SK-N-SH (cell line): ENCODE data around the gene ENTPD7. TPM values are rescaled to one million over a fixed set of nuclear protein-coding genes. Genes with fewer than 3 reads are reported as not detected.

Experiments used
- CHD2 ChIP-seq: fragments of 150-350 bp; IDR thresholded peaks from 2 replicates; pipeline ENCODE4 v1.6.1; 2018; ENCODE audit warnings: low read length; ENCODE audit not compliant: partially characterized antibody
- EP300 ChIP-seq, 2 experiments: IDR thresholded peaks; 2 replicates each; pipeline versions ENCODE4 v1.4.0 to v1.6.1; 2012; ENCODE audit warnings: borderline replicate concordance in 1 of 2, low read depth in 1 of 2, low read length in 1 of 2
- EZH2phosphoT487 ChIP-seq: fragments of 200-600 bp; sonication (generic); IDR thresholded peaks from 2 replicates; pipeline ENCODE4 v1.6.1; 2017; ENCODE audit warnings: low read depth, mixed run types, mild to moderate bottlenecking, antibody characterized with exemption, moderate library complexity, borderline replicate concordance
- FOSL2 ChIP-seq: IDR thresholded peaks from 2 replicates; pipeline ENCODE4 v1.4.0; 2012; ENCODE audit warnings: low read depth, mild to moderate bottlenecking, moderate library complexity, borderline replicate concordance
- GABPA ChIP-seq: IDR thresholded peaks from 2 replicates; pipeline ENCODE4 v1.4.0; 2012; ENCODE audit warnings: low read depth, mild to moderate bottlenecking
- JUND ChIP-seq: IDR thresholded peaks from 2 replicates; pipeline ENCODE4 v1.4.0; 2012
- MEF2A ChIP-seq: IDR thresholded peaks from 2 replicates; pipeline ENCODE4 v1.4.0; 2012; ENCODE audit warnings: low read depth, borderline replicate concordance
- NFIC ChIP-seq: IDR thresholded peaks from 2 replicates; pipeline ENCODE4 v1.4.0; 2012; ENCODE audit warnings: borderline replicate concordance
- POLR2AphosphoS5 ChIP-seq: IDR thresholded peaks from 2 replicates; pipeline ENCODE4 v1.6.1; 2012; ENCODE audit warnings: low read depth, low read length
- RAD21 ChIP-seq: IDR thresholded peaks from 2 replicates; pipeline ENCODE4 v1.6.1; 2012; ENCODE audit warnings: mild to moderate bottlenecking, low read length
- RCOR1 ChIP-seq: fragments of 150-350 bp; IDR thresholded peaks from 2 replicates; pipeline ENCODE4 v1.6.1; 2017; ENCODE audit warnings: antibody characterized with exemption, low read length
- RXRA ChIP-seq: IDR thresholded peaks from 2 replicates; pipeline ENCODE4 v1.4.0; 2012; ENCODE audit warnings: low read depth, mild to moderate bottlenecking, borderline replicate concordance
- SIN3A ChIP-seq: IDR thresholded peaks from 2 replicates; pipeline ENCODE4 v1.6.1; 2012; ENCODE audit warnings: low read depth, mild to moderate bottlenecking, low read length, moderate library complexity, borderline replicate concordance
- SMC3 ChIP-seq: IDR thresholded peaks from 2 replicates; pipeline ENCODE4 v1.6.1; 2012; ENCODE audit warnings: low read depth, low read length, improper control_type of control experiment
- TAF1 ChIP-seq: IDR thresholded peaks from 2 replicates; pipeline ENCODE4 v1.6.1; 2012; ENCODE audit warnings: low read depth, mild to moderate bottlenecking, low read length, moderate library complexity, borderline replicate concordance
- TEAD4 ChIP-seq: IDR thresholded peaks from 2 replicates; pipeline ENCODE4 v1.4.0; 2012; ENCODE audit warnings: mild to moderate bottlenecking, borderline replicate concordance; ENCODE audit not compliant: insufficient read depth
- polyA plus RNA-seq, 3 experiments: library from polyadenylated mRNA; depleted of rRNA; stranded (reverse); fragments of >200 nt; gene quantifications; 2 replicates each; pipeline ENCODE4 v1.2.3, GENCODE V29; 2012
- TF ChIP-seq, protein P1 (sequence below): IDR thresholded peaks from 2 replicates; pipeline ENCODE4; 2012
- TF ChIP-seq, protein P2 (sequence below): IDR thresholded peaks from 2 replicates; pipeline ENCODE4 v1.4.0; 2012; ENCODE audit warnings: low read depth, borderline replicate concordance
- TF ChIP-seq, protein P3 (sequence below): fragments of 150-350 bp; IDR thresholded peaks from 2 replicates; pipeline ENCODE4 v1.6.1; 2016; ENCODE audit warnings: mild to moderate bottlenecking, low read depth, low read length
- TF ChIP-seq, protein P4 (sequence below): fragments of 150-350 bp; IDR thresholded peaks from 2 replicates; pipeline ENCODE4 v1.6.1; 2017; ENCODE audit warnings: antibody characterized with exemption, low read length, low read depth, borderline replicate concordance
- TF ChIP-seq, protein P5 (sequence below): IDR thresholded peaks from 2 replicates; pipeline ENCODE4 v1.6.1; 2012; ENCODE audit warnings: mild to moderate bottlenecking, low read depth, low read length, moderate library complexity
- TF ChIP-seq, protein P6 (sequence below): IDR thresholded peaks from 2 replicates; pipeline ENCODE4 v1.4.0; 2012; ENCODE audit warnings: low read depth

The ENTPD7 gene
- polyA plus RNA-seq, 1 of the 3 experiments (the other 2 are of a cell fraction): 3.9 TPM

DNA sequence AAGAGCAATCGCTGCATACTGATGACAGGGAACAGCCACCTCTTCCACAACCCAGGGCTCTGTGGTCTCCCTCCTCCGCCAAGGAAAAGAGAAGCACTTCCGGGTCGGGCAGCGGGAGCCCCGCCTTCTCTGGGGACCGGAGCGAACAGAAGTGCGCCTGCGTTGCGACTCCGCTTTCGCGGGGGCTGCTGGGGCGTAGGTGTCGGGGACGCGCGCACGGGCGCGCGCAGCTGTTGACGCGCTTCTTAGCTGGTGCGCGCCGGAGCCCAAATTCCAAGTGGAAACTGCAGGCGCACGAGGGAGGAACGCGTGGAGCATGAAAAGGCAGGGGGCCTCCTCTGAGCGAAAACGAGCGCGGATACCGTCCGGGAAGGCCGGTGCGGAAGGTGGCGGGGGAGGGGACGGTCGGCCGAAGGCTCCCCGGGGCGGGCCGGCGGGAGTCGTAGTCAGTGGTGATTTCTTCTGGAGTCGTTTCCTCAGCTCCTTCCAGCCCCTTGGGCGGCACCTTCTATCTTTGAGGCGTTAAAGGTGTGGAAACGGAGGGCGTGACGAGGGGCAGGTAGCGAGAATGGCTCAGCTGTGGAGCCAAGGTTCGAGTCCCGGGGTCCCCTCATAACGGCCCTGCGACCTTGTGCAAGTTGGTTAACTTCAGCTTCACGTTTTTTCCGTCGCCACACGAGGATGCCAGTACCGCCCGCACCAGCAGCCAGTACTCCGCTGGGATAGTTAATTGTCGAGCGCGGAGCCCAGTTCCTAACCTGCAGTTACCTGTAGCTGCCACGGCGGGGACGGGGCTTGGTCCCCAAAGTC is 72.9 kb downstream of the ENTPD7 start, which contains the start of the genes COX15 and CUTC (continued):
- TF ChIP-seq, protein P1, sequence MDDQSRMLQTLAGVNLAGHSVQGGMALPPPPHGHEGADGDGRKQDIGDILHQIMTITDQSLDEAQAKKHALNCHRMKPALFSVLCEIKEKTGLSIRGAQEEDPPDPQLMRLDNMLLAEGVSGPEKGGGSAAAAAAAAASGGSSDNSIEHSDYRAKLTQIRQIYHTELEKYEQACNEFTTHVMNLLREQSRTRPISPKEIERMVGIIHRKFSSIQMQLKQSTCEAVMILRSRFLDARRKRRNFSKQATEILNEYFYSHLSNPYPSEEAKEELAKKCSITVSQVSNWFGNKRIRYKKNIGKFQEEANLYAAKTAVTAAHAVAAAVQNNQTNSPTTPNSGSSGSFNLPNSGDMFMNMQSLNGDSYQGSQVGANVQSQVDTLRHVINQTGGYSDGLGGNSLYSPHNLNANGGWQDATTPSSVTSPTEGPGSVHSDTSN: no peak; the same call in 1 of the 2 replicates
- TF ChIP-seq RXRA (no peak), SMC3 (peak; percentile 27; the same call in 1 of the 2 replicates), POLR2AphosphoS5 (peak; percentile 97), FOSL2 (no peak), MEF2A (no peak), EP300 (IDR thresholded peaks at IDR 0.05; ENCODE audit: borderline replicate concordance in 1 of 2, low read depth in 1 of 2, low read length in 1 of 2) (no peak), GABPA (peak; percentile 87), EZH2phosphoT487 (no peak), JUND (no peak), SIN3A (peak; percentile 56), RAD21 (0 out of 2 replicates have a peak, but pooled peaks have one; percentile 5), TAF1 (peak; percentile 83), RCOR1 (no peak), CHD2 (peak; percentile 73), TEAD4 (no peak), NFIC (no peak)
- TF ChIP-seq, protein P2, sequence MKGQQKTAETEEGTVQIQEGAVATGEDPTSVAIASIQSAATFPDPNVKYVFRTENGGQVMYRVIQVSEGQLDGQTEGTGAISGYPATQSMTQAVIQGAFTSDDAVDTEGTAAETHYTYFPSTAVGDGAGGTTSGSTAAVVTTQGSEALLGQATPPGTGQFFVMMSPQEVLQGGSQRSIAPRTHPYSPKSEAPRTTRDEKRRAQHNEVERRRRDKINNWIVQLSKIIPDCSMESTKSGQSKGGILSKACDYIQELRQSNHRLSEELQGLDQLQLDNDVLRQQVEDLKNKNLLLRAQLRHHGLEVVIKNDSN: no peak
- TF ChIP-seq, protein P3, sequence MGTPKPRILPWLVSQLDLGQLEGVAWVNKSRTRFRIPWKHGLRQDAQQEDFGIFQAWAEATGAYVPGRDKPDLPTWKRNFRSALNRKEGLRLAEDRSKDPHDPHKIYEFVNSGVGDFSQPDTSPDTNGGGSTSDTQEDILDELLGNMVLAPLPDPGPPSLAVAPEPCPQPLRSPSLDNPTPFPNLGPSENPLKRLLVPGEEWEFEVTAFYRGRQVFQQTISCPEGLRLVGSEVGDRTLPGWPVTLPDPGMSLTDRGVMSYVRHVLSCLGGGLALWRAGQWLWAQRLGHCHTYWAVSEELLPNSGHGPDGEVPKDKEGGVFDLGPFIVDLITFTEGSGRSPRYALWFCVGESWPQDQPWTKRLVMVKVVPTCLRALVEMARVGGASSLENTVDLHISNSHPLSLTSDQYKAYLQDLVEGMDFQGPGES: no peak
- TF ChIP-seq, protein P4, sequence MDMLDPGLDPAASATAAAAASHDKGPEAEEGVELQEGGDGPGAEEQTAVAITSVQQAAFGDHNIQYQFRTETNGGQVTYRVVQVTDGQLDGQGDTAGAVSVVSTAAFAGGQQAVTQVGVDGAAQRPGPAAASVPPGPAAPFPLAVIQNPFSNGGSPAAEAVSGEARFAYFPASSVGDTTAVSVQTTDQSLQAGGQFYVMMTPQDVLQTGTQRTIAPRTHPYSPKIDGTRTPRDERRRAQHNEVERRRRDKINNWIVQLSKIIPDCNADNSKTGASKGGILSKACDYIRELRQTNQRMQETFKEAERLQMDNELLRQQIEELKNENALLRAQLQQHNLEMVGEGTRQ: no peak
- TF ChIP-seq, protein P5, sequence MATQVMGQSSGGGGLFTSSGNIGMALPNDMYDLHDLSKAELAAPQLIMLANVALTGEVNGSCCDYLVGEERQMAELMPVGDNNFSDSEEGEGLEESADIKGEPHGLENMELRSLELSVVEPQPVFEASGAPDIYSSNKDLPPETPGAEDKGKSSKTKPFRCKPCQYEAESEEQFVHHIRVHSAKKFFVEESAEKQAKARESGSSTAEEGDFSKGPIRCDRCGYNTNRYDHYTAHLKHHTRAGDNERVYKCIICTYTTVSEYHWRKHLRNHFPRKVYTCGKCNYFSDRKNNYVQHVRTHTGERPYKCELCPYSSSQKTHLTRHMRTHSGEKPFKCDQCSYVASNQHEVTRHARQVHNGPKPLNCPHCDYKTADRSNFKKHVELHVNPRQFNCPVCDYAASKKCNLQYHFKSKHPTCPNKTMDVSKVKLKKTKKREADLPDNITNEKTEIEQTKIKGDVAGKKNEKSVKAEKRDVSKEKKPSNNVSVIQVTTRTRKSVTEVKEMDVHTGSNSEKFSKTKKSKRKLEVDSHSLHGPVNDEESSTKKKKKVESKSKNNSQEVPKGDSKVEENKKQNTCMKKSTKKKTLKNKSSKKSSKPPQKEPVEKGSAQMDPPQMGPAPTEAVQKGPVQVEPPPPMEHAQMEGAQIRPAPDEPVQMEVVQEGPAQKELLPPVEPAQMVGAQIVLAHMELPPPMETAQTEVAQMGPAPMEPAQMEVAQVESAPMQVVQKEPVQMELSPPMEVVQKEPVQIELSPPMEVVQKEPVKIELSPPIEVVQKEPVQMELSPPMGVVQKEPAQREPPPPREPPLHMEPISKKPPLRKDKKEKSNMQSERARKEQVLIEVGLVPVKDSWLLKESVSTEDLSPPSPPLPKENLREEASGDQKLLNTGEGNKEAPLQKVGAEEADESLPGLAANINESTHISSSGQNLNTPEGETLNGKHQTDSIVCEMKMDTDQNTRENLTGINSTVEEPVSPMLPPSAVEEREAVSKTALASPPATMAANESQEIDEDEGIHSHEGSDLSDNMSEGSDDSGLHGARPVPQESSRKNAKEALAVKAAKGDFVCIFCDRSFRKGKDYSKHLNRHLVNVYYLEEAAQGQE: no peak
- TF ChIP-seq, protein P6, sequence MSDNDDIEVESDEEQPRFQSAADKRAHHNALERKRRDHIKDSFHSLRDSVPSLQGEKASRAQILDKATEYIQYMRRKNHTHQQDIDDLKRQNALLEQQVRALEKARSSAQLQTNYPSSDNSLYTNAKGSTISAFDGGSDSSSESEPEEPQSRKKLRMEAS: peak; percentile 79; the same call in 1 of the 2 replicates
- TF ChIP-seq, all 33 proteins: peak for 15
